DOHH2 (cell line): ENCODE data around the gene IGFBP2.
A peak's percentile ranks its signal among the peaks of the same experiment; 100 is the strongest.

Experiments
- H3F3A ChIP-seq: fragments of 200-600 bp; sonication (generic), shearing (Covaris generic); 2 replicates; pipeline ENCODE4 v1.6.0; 2016; ENCODE audit warnings: antibody characterized with exemption, mild to moderate bottlenecking; ENCODE audit not compliant: control insufficient read depth, insufficient read depth
- H3K27ac ChIP-seq: fragments of 200-600 bp; sonication (generic); 2 replicates; pipeline ENCODE4 v1.5.1; 2014; ENCODE audit warnings: low read depth, mild to moderate bottlenecking, low read length, moderate library complexity
- H3K27me3 ChIP-seq: fragments of 200-600 bp; sonication (generic); 2 replicates; pipeline ENCODE4 v1.6.1; 2014; ENCODE audit warnings: mild to moderate bottlenecking, low read length, mixed read lengths; ENCODE audit not compliant: control insufficient read depth
- H3K36me3 ChIP-seq: fragments of 200-600 bp; sonication (generic); 2 replicates; pipeline ENCODE4 v1.6.1; 2014; ENCODE audit warnings: mild to moderate bottlenecking, low read length, moderate library complexity, mixed read lengths; ENCODE audit not compliant: control insufficient read depth
- H3K4me1 ChIP-seq: fragments of 200-600 bp; sonication (generic); 2 replicates; pipeline ENCODE4 v1.6.1; 2014; ENCODE audit warnings: mild to moderate bottlenecking, low read length, mixed read lengths; ENCODE audit not compliant: control insufficient read depth
- H3K4me2 ChIP-seq: fragments of 200-600 bp; sonication (generic); 2 replicates; pipeline ENCODE4 v1.6.0; 2014; ENCODE audit warnings: mild to moderate bottlenecking, low read length, moderate library complexity
- H3K4me3 ChIP-seq: fragments of 200-600 bp; sonication (generic); 2 replicates; pipeline ENCODE4 v1.5.1; 2014; ENCODE audit warnings: mild to moderate bottlenecking, low read length, mixed read lengths
- H3K79me2 ChIP-seq: fragments of 200-600 bp; sonication (generic); 2 replicates; pipeline ENCODE4 v1.6.1; 2014; ENCODE audit warnings: mild to moderate bottlenecking, low read length, mixed read lengths; ENCODE audit not compliant: control insufficient read depth
- H3K9me2 ChIP-seq: fragments of 200-600 bp; sonication (generic); replicated peaks from 2 replicates; pipeline ENCODE4 v1.6.1; 2014; ENCODE audit warnings: mild to moderate bottlenecking, low read length, mixed read lengths; ENCODE audit not compliant: control insufficient read depth
- H3K9me3 ChIP-seq: fragments of 200-600 bp; sonication (generic); 2 replicates; pipeline ENCODE4 v1.6.1; 2014; ENCODE audit warnings: antibody characterized with exemption, low read length, mixed read lengths; ENCODE audit not compliant: control insufficient read depth, insufficient read depth
- H4K20me1 ChIP-seq: fragments of 200-600 bp; sonication (generic); 2 replicates; pipeline ENCODE4 v1.6.0; 2014; ENCODE audit warnings: low read depth, mild to moderate bottlenecking, antibody characterized with exemption, low read length, moderate library complexity; ENCODE audit not compliant: control insufficient read depth, insufficient read depth
- EZH2phosphoT487 ChIP-seq: fragments of 200-600 bp; sonication (generic); IDR thresholded peaks from 2 replicates; pipeline ENCODE4 v1.6.1; 2017; ENCODE audit warnings: borderline replicate concordance, mild to moderate bottlenecking, antibody characterized with exemption, low read length, moderate library complexity, mixed read lengths
- TF ChIP-seq, protein P1 (sequence below): fragments of 200-600 bp; sonication (generic); IDR thresholded peaks from one replicate; pipeline ENCODE4 v1.5.1; 2014; ENCODE audit warnings: antibody characterized with exemption, mild to moderate bottlenecking, low read depth, low read length; ENCODE audit not compliant: poor library complexity, severe bottlenecking

Gene IGFBP2

DNA sequence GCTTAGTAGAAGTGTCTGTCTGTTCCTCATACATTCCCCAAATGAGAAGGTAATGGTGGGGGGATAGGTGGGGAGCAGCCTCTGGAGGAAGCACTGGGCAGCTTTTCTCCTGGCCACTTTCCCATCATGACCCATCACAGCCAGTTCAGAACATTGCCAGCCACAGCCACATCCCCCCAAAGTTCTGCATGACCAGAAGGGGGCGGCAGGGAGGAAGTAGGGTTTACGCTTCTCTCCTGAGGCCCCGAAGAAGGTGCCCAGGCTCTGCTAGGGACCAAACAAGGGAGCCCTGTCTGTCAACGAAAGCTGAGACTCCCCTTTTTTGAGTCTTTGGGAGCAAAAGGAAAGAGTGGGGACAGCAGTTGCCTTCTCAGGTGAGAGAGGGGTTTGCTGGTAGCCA is 54.4 kb downstream of the IGFBP2 start:
- no peaks in the 10 kb centered on the region for H4K20me1 ChIP-seq
- H3K9me2 ChIP-seq, result no peaks in the 10 kb centered on the region
- TF ChIP-seq, protein P1, sequence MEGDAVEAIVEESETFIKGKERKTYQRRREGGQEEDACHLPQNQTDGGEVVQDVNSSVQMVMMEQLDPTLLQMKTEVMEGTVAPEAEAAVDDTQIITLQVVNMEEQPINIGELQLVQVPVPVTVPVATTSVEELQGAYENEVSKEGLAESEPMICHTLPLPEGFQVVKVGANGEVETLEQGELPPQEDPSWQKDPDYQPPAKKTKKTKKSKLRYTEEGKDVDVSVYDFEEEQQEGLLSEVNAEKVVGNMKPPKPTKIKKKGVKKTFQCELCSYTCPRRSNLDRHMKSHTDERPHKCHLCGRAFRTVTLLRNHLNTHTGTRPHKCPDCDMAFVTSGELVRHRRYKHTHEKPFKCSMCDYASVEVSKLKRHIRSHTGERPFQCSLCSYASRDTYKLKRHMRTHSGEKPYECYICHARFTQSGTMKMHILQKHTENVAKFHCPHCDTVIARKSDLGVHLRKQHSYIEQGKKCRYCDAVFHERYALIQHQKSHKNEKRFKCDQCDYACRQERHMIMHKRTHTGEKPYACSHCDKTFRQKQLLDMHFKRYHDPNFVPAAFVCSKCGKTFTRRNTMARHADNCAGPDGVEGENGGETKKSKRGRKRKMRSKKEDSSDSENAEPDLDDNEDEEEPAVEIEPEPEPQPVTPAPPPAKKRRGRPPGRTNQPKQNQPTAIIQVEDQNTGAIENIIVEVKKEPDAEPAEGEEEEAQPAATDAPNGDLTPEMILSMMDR, result peak; percentile 66
- TF ChIP-seq EZH2phosphoT487, result no peak
- no peaks in the 10 kb centered on the region for H3K9me3 ChIP-seq
- H3K4me3 ChIP-seq, result no peak overlapping the region
- peaks cover 47% of the 10 kb centered on the region for H3K27me3 ChIP-seq
- H3K27ac ChIP-seq, result no peak overlapping the region
- no peaks in the 10 kb centered on the region for H3K36me3 ChIP-seq
- H3K4me1 ChIP-seq, result peaks cover under 1% of the 10 kb centered on the region; the same call in 1 of the 2 replicates
- H3F3A ChIP-seq, result no peaks in the 10 kb centered on the region
- H3K4me2 ChIP-seq, result no peak overlapping the region
- no peaks in the 10 kb centered on the region for H3K79me2 ChIP-seq

DNA sequence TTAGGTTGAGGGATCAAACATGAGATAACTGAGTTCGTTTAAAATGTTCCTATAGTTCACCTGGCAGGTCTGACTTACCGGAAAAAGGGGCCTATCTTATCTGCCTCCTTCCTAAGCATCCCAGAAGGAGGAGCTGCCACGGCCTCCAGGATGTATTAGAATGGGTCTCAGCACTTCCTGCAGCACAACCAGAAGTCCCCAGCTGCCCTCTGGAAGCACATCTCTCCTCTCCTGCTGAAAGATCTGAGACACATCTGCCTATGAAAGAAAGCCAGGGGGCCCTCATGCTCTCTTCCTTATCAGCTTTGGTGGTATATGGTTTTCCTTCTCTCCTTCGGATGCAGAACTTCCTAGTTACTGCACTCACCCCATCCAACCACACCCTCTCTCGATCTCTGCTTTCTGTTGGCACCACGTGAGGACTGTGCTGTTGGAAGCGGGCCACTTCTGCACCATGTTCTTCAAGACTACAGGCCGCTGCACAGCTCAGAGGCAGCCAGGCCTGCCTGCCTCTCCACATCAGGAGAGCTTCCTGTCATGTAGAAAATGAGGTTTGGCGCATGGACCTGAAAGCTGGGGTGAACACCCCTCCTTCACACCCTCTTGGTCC is 55.6 kb downstream of the IGFBP2 start:
- H3K79me2 ChIP-seq, result no peaks in the 10 kb centered on the region
- H3K4me3 ChIP-seq, result no peak overlapping the region
- no peaks in the 10 kb centered on the region for H3K9me3 ChIP-seq
- no peaks in the 10 kb centered on the region for H4K20me1 ChIP-seq
- no peaks in the 10 kb centered on the region for H3K9me2 ChIP-seq
- no peak for TF ChIP-seq EZH2phosphoT487
- TF ChIP-seq, protein P1, result no peak
- H3K4me1 ChIP-seq, result peaks cover 6% of the 10 kb centered on the region; the same call in 1 of the 2 replicates
- no peak overlapping the region for H3K4me2 ChIP-seq
- no peak overlapping the region for H3K27ac ChIP-seq
- H3K27me3 ChIP-seq, result peaks cover 50% of the 10 kb centered on the region
- H3K36me3 ChIP-seq, result no peaks in the 10 kb centered on the region
- no peaks in the 10 kb centered on the region for H3F3A ChIP-seq

DNA sequence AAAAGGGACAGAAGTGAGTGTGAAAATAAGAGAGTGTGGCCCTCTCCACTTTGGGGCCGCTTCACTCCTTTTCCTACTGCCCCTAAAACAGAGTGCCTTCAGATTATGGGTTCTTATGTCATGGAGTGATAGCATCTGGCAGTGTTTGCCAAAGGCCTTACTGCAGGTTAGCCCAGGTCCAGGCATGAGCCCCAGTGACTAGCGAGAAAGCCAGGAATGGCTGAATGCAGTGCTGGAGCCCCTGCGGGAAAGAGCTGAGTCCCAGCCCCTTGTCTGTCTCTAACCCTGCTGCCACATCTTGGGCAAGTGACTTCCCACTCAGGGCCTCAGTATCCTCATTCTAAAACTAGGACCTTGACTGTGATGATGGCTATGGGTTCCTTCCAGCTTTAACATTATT is 56.2 kb downstream of the IGFBP2 start:
- no peaks in the 10 kb centered on the region for H3F3A ChIP-seq
- peaks cover 6% of the 10 kb centered on the region; the same call in 1 of the 2 replicates for H3K4me1 ChIP-seq
- no peaks in the 10 kb centered on the region for H3K9me2 ChIP-seq
- H3K9me3 ChIP-seq, result no peaks in the 10 kb centered on the region
- H4K20me1 ChIP-seq, result no peaks in the 10 kb centered on the region
- no peak overlapping the region for H3K4me3 ChIP-seq
- H3K27ac ChIP-seq, result no peak overlapping the region
- H3K27me3 ChIP-seq, result peaks cover 48% of the 10 kb centered on the region
- H3K36me3 ChIP-seq, result no peaks in the 10 kb centered on the region
- H3K79me2 ChIP-seq, result no peaks in the 10 kb centered on the region
- TF ChIP-seq EZH2phosphoT487, result no peak
- TF ChIP-seq, protein P1, result no peak
- H3K4me2 ChIP-seq, result no peak overlapping the region
